GM10847 (cell line): Measurements from ENCODE around the gene CD44.

Experiments used
- POLR2A ChIP-seq: IDR thresholded peaks from 2 replicates; pipeline ENCODE4 v1.6.1; 2011; ENCODE audit not compliant: insufficient read length; ENCODE audit errors: extremely low read depth

Gene CD44

DNA sequence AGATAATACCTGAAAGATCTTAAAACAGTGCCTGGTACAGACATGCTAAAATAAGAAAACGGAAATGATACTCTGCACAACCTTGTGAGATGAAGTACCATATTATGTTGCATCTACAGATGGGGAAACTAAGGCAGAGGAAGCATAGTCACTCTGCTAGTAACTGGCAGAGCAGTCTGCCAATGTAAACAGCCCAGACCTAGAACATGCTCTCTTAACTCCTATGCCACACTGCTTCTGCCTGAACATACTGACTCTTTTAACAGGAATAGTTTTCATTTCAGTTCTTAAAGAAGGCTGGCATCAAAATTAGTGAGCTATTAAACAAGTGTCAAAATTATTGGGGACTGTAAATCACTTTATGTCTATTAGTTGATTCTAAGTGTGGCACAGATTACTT is 99.9 kb downstream of the CD44 start:
- TF ChIP-seq POLR2A, result no peak

- no peak for TF ChIP-seq POLR2A
Measured at GRCh38 chr11:35239471-35240075, 100.6 kb downstream of the CD44 start.

GRCh38 chr11:35241083-35241482 is 102.1 kb downstream of the CD44 start:
- no peak for TF ChIP-seq POLR2A

GRCh38 chr11:35241531-35241930 is 102.6 kb downstream of the CD44 start:
- no peak for TF ChIP-seq POLR2A

DNA sequence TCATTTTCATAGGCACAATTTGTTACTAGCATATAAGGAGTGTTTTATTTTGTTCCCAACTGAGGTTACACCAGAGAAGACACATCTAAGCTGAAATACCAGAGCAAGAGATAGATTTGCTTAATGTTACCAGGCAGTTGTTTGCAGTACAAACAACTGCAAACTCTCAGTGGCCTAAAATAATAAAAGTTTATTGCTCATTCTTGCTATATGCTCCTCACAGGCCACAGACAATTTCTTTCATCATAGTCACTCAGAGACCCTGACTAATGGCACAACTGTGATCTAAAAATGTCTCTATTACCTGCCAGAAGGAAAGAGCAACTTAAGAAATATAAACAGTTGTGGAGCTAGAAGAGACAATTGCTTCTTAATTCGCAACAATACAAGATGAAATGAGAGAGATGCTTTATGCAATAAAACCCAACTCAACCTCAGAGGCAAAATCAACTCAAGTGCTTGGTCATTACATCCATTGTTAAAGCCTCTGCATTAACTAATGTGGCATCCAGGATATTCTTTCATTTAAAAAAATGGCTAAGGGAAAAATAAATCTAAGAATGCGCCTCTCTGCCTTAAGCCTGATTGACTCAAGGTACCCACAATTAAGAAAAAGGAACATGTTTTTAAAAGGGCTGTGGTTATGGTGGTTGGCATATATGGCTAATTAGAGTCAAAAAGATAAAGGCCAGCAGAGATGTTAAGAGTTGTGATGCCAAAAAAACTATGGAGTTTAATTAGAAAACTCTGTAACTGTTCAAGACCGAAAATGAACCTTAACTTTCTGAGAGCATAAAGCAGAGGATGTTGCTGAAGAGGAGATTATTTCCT is 103.7 kb downstream of the CD44 start:
- TF ChIP-seq POLR2A, result no peak

GRCh38 chr11:35243774-35244173 is 104.8 kb downstream of the CD44 start:
- no peak for TF ChIP-seq POLR2A

GRCh38 chr11:35245056-35245455 is 106.1 kb downstream of the CD44 start:
- no peak for TF ChIP-seq POLR2A

GRCh38 chr11:35245786-35246185 is 106.8 kb downstream of the CD44 start:
- no peak for TF ChIP-seq POLR2A

DNA sequence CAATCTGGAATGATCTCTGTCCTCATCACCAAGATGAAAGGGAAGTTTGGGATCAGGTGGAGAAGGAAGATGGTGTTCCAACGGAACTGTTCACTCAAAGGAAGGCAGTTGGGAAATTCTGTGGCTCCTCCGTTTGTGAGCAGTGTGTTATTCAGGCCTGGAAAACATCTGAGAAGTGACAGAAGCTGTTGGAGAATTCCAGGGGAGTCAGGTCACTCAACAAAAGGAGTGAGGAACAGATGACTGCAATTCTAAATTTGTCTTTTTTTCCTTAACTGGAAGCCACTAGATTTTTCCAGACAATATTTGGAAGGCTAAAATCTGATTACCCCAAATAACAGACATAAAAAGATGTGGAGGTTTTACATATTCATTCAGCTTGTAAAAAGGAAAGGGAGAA is 107.8 kb downstream of the CD44 start:
- TF ChIP-seq POLR2A, result no peak

GRCh38 chr11:35247428-35247827 is 108.5 kb downstream of the CD44 start:
- TF ChIP-seq POLR2A, result no peak

GRCh38 chr11:35247863-35248262 is 108.9 kb downstream of the CD44 start:
- TF ChIP-seq POLR2A, result no peak

DNA sequence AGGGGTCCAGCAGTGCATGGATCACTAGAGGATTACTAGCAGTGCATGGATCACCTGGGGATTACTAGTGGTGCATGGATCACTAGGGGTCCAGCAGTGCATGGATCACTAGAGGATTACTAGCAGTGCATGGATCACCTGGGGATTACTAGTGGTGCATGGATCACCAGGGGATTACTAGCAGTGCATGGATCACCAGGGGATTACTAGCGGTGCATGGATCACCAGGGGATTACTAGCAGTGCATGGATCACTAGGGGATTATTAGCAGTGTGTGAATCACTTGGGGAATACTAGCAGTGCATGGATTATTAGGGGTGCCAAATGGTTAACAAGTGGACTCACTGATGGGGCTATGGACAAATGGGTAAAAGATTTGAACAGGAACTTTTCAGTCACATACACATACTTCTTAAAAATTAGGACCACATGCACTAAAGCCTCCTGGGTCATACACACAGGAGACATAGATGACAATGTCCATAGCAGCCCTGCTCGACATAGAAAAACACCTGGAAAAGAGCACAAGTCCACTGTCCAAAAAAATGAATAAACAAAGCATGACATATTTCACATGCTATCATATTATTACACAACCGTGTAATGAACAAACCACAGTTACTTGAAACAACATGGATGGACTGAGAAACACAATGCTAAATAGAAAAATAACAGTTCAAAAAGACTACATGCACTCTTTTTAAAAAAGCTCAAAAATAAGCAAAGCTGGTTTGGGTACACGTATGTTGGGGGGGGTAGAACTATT is 109.8 kb downstream of the CD44 start:
- TF ChIP-seq POLR2A, result no peak

- no peak for TF ChIP-seq POLR2A
Measured at GRCh38 chr11:35250192-35250591, 111.2 kb downstream of the CD44 start.

DNA sequence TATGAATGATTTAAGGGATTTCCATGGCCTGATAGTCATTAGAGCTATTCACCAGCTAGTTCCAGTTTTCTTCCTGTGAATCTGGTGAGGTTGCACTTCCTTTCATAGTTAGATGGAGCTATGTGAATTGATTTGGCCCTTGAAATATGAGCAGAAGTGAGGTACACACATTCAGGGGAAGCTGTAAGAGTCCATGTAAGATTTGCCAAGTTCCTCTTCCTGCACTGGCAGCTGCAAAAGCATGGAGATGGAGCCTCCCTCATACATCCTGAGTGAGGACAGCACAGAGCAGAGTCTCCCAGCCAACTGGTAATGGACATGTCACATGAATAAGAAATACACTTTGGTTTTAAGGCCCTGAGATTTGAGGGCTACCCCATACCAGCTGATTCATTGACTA is 111.7 kb downstream of the CD44 start:
- TF ChIP-seq POLR2A, result no peak

GRCh38 chr11:35253237-35253636 is 114.3 kb downstream of the CD44 start:
- TF ChIP-seq POLR2A, result no peak

GRCh38 chr11:35255514-35255913 is 116.5 kb downstream of the CD44 start:
- no peak for TF ChIP-seq POLR2A
